ENCODE data around the gene AP2A1. TPM values are rescaled to one million over a fixed set of nuclear protein-coding genes. Genes with fewer than 3 reads are reported as not detected.

AP2A1 gene
- total RNA-seq, 2 donors from 2014 or later, result 43.3 to 51.5 TPM

- Mint-ChIP-seq H3K27me3 (no peaks in the 10 kb centered on the region), H3K4me3 (no peak overlapping the region), H3K27ac (no peak overlapping the region), H3K4me1 (peaks cover 16% of the 10 kb centered on the region), H3K36me3 (ENCODE audit: low read depth) (no peaks in the 10 kb centered on the region)
- H3K9me3 ChIP-seq (ENCODE audit: control insufficient read depth, low read length, poor library complexity, severe bottlenecking), result no peaks in the 10 kb centered on the region
- ATAC-seq (no peak), DNase-seq (no peak)
Measured at GRCh38 chr19:49847731-49848696, 81.2 kb downstream of the AP2A1 start.

- Mint-ChIP-seq H3K4me1 (peaks cover 18% of the 10 kb centered on the region), H3K27me3 (no peaks in the 10 kb centered on the region), H3K36me3 (ENCODE audit: low read depth) (no peaks in the 10 kb centered on the region), H3K4me3 (peak overlapping the region; percentile 28), H3K27ac (no peak overlapping the region)
- no peak for DNase-seq
- ATAC-seq, result no peak
- H3K9me3 ChIP-seq (ENCODE audit: control insufficient read depth, low read length, poor library complexity, severe bottlenecking), result no peaks in the 10 kb centered on the region
Measured at GRCh38 chr19:49848938-49849337, 82.1 kb downstream of the AP2A1 start.

GRCh38 chr19:49849433-49850220 is 82.8 kb downstream of the AP2A1 start:
- H3K4me1 Mint-ChIP-seq, result peaks cover 18% of the 10 kb centered on the region
- no peaks in the 10 kb centered on the region for H3K9me3 ChIP-seq (ENCODE audit: control insufficient read depth, low read length, poor library complexity, severe bottlenecking)
- H3K36me3 Mint-ChIP-seq (ENCODE audit: low read depth), result no peaks in the 10 kb centered on the region
- H3K4me3 Mint-ChIP-seq, result peak overlapping the region; percentile 91
- ATAC-seq (no peak), DNase-seq (no peak)
- H3K27ac Mint-ChIP-seq, result peak overlapping the region; percentile 87
- no peaks in the 10 kb centered on the region for H3K27me3 Mint-ChIP-seq

GRCh38 chr19:49850221-49850486 is 83.4 kb downstream of the AP2A1 start:
- peak overlapping the region; percentile 91 for H3K4me3 Mint-ChIP-seq
- ATAC-seq, result no peak
- H3K9me3 ChIP-seq (ENCODE audit: control insufficient read depth, low read length, poor library complexity, severe bottlenecking), result no peaks in the 10 kb centered on the region
- H3K36me3 Mint-ChIP-seq (ENCODE audit: low read depth), result no peaks in the 10 kb centered on the region
- peaks cover 18% of the 10 kb centered on the region for H3K4me1 Mint-ChIP-seq
- no peak for DNase-seq
- no peaks in the 10 kb centered on the region for H3K27me3 Mint-ChIP-seq
- H3K27ac Mint-ChIP-seq, result peak overlapping the region; percentile 87

GRCh38 chr19:49850487-49851342 is 83.9 kb downstream of the AP2A1 start, which contains the start of gene PTOV1:
TSS of gene PTOV1 (plus strand) at chr19:49851159.
- no peaks in the 10 kb centered on the region for H3K27me3 Mint-ChIP-seq
- no peaks in the 10 kb centered on the region for H3K9me3 ChIP-seq (ENCODE audit: control insufficient read depth, low read length, poor library complexity, severe bottlenecking)
- H3K4me3 Mint-ChIP-seq, result peak within 1 kb of the TSS; percentile 91
- ATAC-seq (peak; percentile 91), DNase-seq (peak; percentile 84 to 92 (median 85))
- H3K27ac Mint-ChIP-seq, result peak within 1 kb of the TSS; percentile 87
- H3K36me3 Mint-ChIP-seq (ENCODE audit: low read depth), result no peaks in the 10 kb centered on the region
- H3K4me1 Mint-ChIP-seq, result peaks cover 20% of the 10 kb centered on the region

- no peaks in the 10 kb centered on the region for H3K9me3 ChIP-seq (ENCODE audit: control insufficient read depth, low read length, poor library complexity, severe bottlenecking)
- Mint-ChIP-seq H3K4me1 (peaks cover 24% of the 10 kb centered on the region), H3K27ac (peak overlapping the region; percentile 69), H3K27me3 (no peaks in the 10 kb centered on the region), H3K36me3 (ENCODE audit: low read depth) (no peaks in the 10 kb centered on the region), H3K4me3 (peak overlapping the region; percentile 88)
- peak in 2 of 3 donors; percentile 21 to 26 for DNase-seq
- no peak for ATAC-seq
Measured at GRCh38 chr19:49851456-49852259, 84.9 kb downstream of the AP2A1 start.

GRCh38 chr19:49852631-49853126 is 85.9 kb downstream of the AP2A1 start:
- peak overlapping the region; percentile 88 for H3K4me3 Mint-ChIP-seq
- no peak for DNase-seq
- no peaks in the 10 kb centered on the region for H3K27me3 Mint-ChIP-seq
- H3K27ac Mint-ChIP-seq, result peak overlapping the region; percentile 69
- no peak for ATAC-seq
- peaks cover 24% of the 10 kb centered on the region for H3K4me1 Mint-ChIP-seq
- H3K36me3 Mint-ChIP-seq (ENCODE audit: low read depth), result no peaks in the 10 kb centered on the region
- no peaks in the 10 kb centered on the region for H3K9me3 ChIP-seq (ENCODE audit: control insufficient read depth, low read length, poor library complexity, severe bottlenecking)

GRCh38 chr19:49853852-49854377 is 87.1 kb downstream of the AP2A1 start:
- H3K9me3 ChIP-seq (ENCODE audit: control insufficient read depth, low read length, poor library complexity, severe bottlenecking), result no peaks in the 10 kb centered on the region
- Mint-ChIP-seq H3K4me1 (peaks cover 22% of the 10 kb centered on the region), H3K4me3 (peak overlapping the region; percentile 47), H3K27ac (peak overlapping the region; percentile 69), H3K36me3 (ENCODE audit: low read depth) (no peaks in the 10 kb centered on the region), H3K27me3 (no peaks in the 10 kb centered on the region)
- ATAC-seq (no peak), DNase-seq (no peak)

GRCh38 chr19:49854378-49855263 is 87.8 kb downstream of the AP2A1 start:
- no peaks in the 10 kb centered on the region for H3K27me3 Mint-ChIP-seq
- H3K4me1 Mint-ChIP-seq, result peaks cover 22% of the 10 kb centered on the region
- no peaks in the 10 kb centered on the region for H3K9me3 ChIP-seq (ENCODE audit: control insufficient read depth, low read length, poor library complexity, severe bottlenecking)
- H3K36me3 Mint-ChIP-seq (ENCODE audit: low read depth), result no peaks in the 10 kb centered on the region
- DNase-seq (no peak), ATAC-seq (no peak)
- H3K27ac Mint-ChIP-seq, result peak overlapping the region; percentile 69
- H3K4me3 Mint-ChIP-seq, result no peak overlapping the region

- H3K4me3 Mint-ChIP-seq, result no peak overlapping the region
- H3K9me3 ChIP-seq (ENCODE audit: control insufficient read depth, low read length, poor library complexity, severe bottlenecking), result no peaks in the 10 kb centered on the region
- DNase-seq (no peak), ATAC-seq (no peak)
- H3K27ac Mint-ChIP-seq, result peak overlapping the region; percentile 61
- H3K36me3 Mint-ChIP-seq (ENCODE audit: low read depth), result no peaks in the 10 kb centered on the region
- H3K4me1 Mint-ChIP-seq, result peaks cover 18% of the 10 kb centered on the region
- H3K27me3 Mint-ChIP-seq, result no peaks in the 10 kb centered on the region
Measured at GRCh38 chr19:49855277-49855675, 88.5 kb downstream of the AP2A1 start.

Measured in T-helper 17 cell (primary cell).